Tibial nerve (tissue), 4 donors: ENCODE measurements around the gene ACP4.

ENCODE experiments used
- EP300 ChIP-seq, 2 donors: sonication (generic); formaldehyde crosslinking; IDR thresholded peaks; one replicate each; pipeline ENCODE4 v1.6.1; 2017; ENCODE audit warnings: antibody characterized with exemption in 2 of 2, mild to moderate bottlenecking in 1 of 2
- POLR2A ChIP-seq, 2 donors: fragments of 450-650 bp; IDR thresholded peaks; one replicate each; pipeline ENCODE4 v1.6.1; 2017; ENCODE audit warnings: antibody characterized with exemption in 2 of 2, mild to moderate bottlenecking in 2 of 2, moderate library complexity in 2 of 2
- TF ChIP-seq, protein P1 (sequence below), 5 experiments: fragments of 200-600 bp in 3 of 5; fragments of 450-650 bp in 2 of 5; sonication (generic) in 3 of 5; IDR thresholded peaks; one replicate each; pipeline ENCODE4 v1.5.1; 2016 to 2019; ENCODE audit warnings: antibody characterized with exemption in 5 of 5, mild to moderate bottlenecking in 3 of 5, moderate library complexity in 2 of 5

DNA sequence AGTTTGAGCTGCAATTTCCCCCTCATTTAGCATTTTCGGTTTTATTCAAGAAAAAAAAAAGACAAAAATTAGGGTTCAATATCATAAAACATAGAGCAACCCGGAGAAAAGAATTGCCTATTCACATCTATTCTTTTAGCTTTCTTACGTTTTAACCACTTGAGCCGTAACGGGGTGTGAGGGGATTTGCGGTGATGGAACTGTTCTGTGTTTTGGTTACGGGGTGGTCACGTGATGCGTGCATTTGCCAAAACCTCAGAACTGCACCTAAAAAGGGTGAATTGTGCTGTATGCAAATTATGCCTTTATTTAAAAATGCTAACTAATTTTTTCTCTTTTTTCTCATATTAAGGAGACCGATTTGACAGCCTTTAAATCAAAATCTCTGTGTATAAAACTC lies 45.0 kb upstream of the ACP4 start:
- TF ChIP-seq, protein P1, sequence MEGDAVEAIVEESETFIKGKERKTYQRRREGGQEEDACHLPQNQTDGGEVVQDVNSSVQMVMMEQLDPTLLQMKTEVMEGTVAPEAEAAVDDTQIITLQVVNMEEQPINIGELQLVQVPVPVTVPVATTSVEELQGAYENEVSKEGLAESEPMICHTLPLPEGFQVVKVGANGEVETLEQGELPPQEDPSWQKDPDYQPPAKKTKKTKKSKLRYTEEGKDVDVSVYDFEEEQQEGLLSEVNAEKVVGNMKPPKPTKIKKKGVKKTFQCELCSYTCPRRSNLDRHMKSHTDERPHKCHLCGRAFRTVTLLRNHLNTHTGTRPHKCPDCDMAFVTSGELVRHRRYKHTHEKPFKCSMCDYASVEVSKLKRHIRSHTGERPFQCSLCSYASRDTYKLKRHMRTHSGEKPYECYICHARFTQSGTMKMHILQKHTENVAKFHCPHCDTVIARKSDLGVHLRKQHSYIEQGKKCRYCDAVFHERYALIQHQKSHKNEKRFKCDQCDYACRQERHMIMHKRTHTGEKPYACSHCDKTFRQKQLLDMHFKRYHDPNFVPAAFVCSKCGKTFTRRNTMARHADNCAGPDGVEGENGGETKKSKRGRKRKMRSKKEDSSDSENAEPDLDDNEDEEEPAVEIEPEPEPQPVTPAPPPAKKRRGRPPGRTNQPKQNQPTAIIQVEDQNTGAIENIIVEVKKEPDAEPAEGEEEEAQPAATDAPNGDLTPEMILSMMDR (IDR thresholded peaks at IDR 0.05), result no peak
- no peak for TF ChIP-seq POLR2A (IDR thresholded peaks at IDR 0.05)
- no peak for TF ChIP-seq EP300 (IDR thresholded peaks at IDR 0.05)
